Measurements from ENCODE around the gene CMA1.

- TF ChIP-seq TCF7L2 (IDR thresholded peaks at IDR 0.05; ENCODE audit: low read depth, low read length) (no peak), SIN3A (IDR thresholded peaks at IDR 0.05; ENCODE audit: borderline replicate concordance, insufficient read depth, low read depth, low read length) (no peak)
- TF ChIP-seq, protein P1, sequence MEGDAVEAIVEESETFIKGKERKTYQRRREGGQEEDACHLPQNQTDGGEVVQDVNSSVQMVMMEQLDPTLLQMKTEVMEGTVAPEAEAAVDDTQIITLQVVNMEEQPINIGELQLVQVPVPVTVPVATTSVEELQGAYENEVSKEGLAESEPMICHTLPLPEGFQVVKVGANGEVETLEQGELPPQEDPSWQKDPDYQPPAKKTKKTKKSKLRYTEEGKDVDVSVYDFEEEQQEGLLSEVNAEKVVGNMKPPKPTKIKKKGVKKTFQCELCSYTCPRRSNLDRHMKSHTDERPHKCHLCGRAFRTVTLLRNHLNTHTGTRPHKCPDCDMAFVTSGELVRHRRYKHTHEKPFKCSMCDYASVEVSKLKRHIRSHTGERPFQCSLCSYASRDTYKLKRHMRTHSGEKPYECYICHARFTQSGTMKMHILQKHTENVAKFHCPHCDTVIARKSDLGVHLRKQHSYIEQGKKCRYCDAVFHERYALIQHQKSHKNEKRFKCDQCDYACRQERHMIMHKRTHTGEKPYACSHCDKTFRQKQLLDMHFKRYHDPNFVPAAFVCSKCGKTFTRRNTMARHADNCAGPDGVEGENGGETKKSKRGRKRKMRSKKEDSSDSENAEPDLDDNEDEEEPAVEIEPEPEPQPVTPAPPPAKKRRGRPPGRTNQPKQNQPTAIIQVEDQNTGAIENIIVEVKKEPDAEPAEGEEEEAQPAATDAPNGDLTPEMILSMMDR (IDR thresholded peaks at IDR 0.05): no peak
- TF ChIP-seq, protein P2, sequence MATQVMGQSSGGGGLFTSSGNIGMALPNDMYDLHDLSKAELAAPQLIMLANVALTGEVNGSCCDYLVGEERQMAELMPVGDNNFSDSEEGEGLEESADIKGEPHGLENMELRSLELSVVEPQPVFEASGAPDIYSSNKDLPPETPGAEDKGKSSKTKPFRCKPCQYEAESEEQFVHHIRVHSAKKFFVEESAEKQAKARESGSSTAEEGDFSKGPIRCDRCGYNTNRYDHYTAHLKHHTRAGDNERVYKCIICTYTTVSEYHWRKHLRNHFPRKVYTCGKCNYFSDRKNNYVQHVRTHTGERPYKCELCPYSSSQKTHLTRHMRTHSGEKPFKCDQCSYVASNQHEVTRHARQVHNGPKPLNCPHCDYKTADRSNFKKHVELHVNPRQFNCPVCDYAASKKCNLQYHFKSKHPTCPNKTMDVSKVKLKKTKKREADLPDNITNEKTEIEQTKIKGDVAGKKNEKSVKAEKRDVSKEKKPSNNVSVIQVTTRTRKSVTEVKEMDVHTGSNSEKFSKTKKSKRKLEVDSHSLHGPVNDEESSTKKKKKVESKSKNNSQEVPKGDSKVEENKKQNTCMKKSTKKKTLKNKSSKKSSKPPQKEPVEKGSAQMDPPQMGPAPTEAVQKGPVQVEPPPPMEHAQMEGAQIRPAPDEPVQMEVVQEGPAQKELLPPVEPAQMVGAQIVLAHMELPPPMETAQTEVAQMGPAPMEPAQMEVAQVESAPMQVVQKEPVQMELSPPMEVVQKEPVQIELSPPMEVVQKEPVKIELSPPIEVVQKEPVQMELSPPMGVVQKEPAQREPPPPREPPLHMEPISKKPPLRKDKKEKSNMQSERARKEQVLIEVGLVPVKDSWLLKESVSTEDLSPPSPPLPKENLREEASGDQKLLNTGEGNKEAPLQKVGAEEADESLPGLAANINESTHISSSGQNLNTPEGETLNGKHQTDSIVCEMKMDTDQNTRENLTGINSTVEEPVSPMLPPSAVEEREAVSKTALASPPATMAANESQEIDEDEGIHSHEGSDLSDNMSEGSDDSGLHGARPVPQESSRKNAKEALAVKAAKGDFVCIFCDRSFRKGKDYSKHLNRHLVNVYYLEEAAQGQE (IDR thresholded peaks at IDR 0.05; ENCODE audit: insufficient read depth in 1 of 2, low read depth in 2 of 2, low read length in 1 of 2): no peak
Measured at GRCh38 chr14:24535737-24536136, 27.7 kb upstream of the CMA1 start.
